Activated CD8-positive, alpha-beta memory T cell treated with anti-CD3 and anti-CD28 coated beads, Interleukin-2, amount 50 U/mL, for 24 hours (primary cell): ENCODE results near the gene NARF.
A peak's percentile ranks its signal among the peaks of the same experiment; 100 is the strongest.
"Not testable (repeated sequence)": the region's sequence is repeated elsewhere in the genome, so short reads cannot be mapped to it uniquely, and the experiment has no call there.

Source experiments
- DNase-seq: peaks from one replicate; pipeline ENCODE4 v3.0.0-alpha.2; 2020; ENCODE audit errors: extremely low read depth

The NARF gene

GRCh38 chr17:82458179-82458884 lies at the start of gene NARF:
NARF (plus strand) TSS chr17:82458741; CDS start chr17:82458804, 63 bp downstream.
- DNase-seq = peak; percentile 88

GRCh38 chr17:82408938-82409318 lies 49.6 kb upstream of the NARF start:
- DNase-seq = no peak

- DNase-seq = no peak
These were observed 48.4 kb upstream of the NARF start for GRCh38 chr17:82410014-82410716.

- DNase-seq = no peak
These were observed 47.0 kb upstream of the NARF start for GRCh38 chr17:82411396-82412053.

GRCh38 chr17:82412081-82412480 lies 46.5 kb upstream of the NARF start:
- DNase-seq = not testable (repeated sequence)

- no peak for DNase-seq
These were observed 45.7 kb upstream of the NARF start for GRCh38 chr17:82412535-82413520.

- peak; percentile 47 for DNase-seq
These were observed 43.8 kb upstream of the NARF start for GRCh38 chr17:82414548-82415281.

GRCh38 chr17:82415336-82415735 lies 43.2 kb upstream of the NARF start:
- no peak for DNase-seq

GRCh38 chr17:82415786-82416185 lies 42.8 kb upstream of the NARF start:
- DNase-seq = no peak

GRCh38 chr17:82416264-82416663 lies 42.3 kb upstream of the NARF start:
- no peak for DNase-seq

- DNase-seq = no peak
These were observed 41.8 kb upstream of the NARF start for GRCh38 chr17:82416771-82417170.

GRCh38 chr17:82418001-82418986 lies 40.2 kb upstream of the NARF start, which contains the start of the genes HEXD and OGFOD3:
HEXD (plus strand) TSS chr17:82418347; CDS start chr17:82419800, 1,453 bp downstream.
OGFOD3 (minus strand) TSS chr17:82418586; CDS start chr17:82418485, 101 bp downstream.
- peak; percentile 34 for DNase-seq

- DNase-seq = no peak
These were observed 39.0 kb upstream of the NARF start for GRCh38 chr17:82419540-82419939.

- DNase-seq = peak; percentile 21
These were observed 34.3 kb upstream of the NARF start for GRCh38 chr17:82424001-82424862.

- no peak for DNase-seq
These were observed 33.7 kb upstream of the NARF start for GRCh38 chr17:82424863-82425159.

- no peak for DNase-seq
These were observed 30.0 kb upstream of the NARF start for GRCh38 chr17:82428546-82428945.

- no peak for DNase-seq
These were observed 28.7 kb upstream of the NARF start for GRCh38 chr17:82429824-82430223.

- DNase-seq = no peak
These were observed 26.5 kb upstream of the NARF start for GRCh38 chr17:82432017-82432416.
